AG04450 (cell line): ENCODE data around the gene CFAP210. TPM values are rescaled to one million over a fixed set of nuclear protein-coding genes. Genes with fewer than 3 reads are reported as not detected.

Source experiments
- CTCF ChIA-PET: fragments of 300-600, 350-600 bp; formaldehyde crosslinking; extraction: SDS; loops from one replicate; lab custom pipeline; 2022; ENCODE audit warnings: antibody characterized with exemption, inconsistent platforms; lab: Charles Lee
- POLR2A ChIA-PET: fragments of 350-600 bp; formaldehyde crosslinking; extraction: SDS; loops from one replicate; lab custom pipeline; 2021; ENCODE audit warnings: antibody characterized with exemption, inconsistent platforms; lab: Yijun Ruan, JAX
- DNase-seq: peaks from one replicate; pipeline ENCODE4 v3.0.0-alpha.2; 2011; ENCODE audit warnings: low read depth, low spot score
- H3K27ac ChIP-seq: one replicate; pipeline ENCODE4 v1.5.1; 2012; ENCODE audit warnings: low read depth, low read length, control low read depth
- H3K27me3 ChIP-seq: one replicate; pipeline ENCODE4 v1.6.0; 2012; ENCODE audit warnings: low read length; ENCODE audit not compliant: control insufficient read depth, insufficient read depth
- H3K4me3 ChIP-seq: 2 replicates; pipeline ENCODE4 v1.5.1; 2011; ENCODE audit warnings: mild to moderate bottlenecking, low read depth, low read length, control low read depth
- H3K9me3 ChIP-seq: 2 replicates; pipeline ENCODE4 v1.5.1; 2012; ENCODE audit warnings: low read length; ENCODE audit not compliant: control insufficient read depth, insufficient read depth
- polyA plus RNA-seq: library from polyadenylated mRNA; depleted of rRNA; stranded (reverse); fragments of >200 nt; gene quantifications from 2 replicates; pipeline ENCODE4 v1.2.3, GENCODE V29; 2011
- TF ChIP-seq, protein P1 (sequence below): IDR thresholded peaks from 2 replicates; pipeline ENCODE4 v1.5.1; 2011; ENCODE audit warnings: low read depth, low read length, control low read depth, inconsistent platforms

Gene CFAP210
- polyA plus RNA-seq, 1 experiment, result not detected

DNA sequence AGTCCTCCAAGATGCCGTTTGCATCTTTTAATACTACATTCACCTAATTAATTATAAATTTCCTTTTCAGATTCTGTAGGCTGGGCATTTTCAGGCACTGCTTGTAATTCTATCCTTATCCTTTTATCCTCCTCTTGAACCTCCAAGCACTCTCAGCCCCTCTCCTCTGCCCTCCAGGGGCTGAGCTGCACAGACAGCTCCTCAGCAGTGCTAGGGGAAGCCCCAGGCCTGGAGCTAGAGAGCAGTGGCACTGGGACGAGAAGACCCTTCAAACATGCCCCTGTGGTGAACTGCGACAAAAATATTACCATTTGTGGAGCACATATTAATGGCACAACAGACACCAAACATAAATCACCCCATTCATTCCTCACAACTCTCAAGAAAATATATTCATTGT lies 32.9 kb downstream of the CFAP210 start:
- Histone ChIP-seq H3K27me3 (peaks cover 3% of the 10 kb centered on the region), H3K4me3 (no peak overlapping the region), H3K27ac (no peak overlapping the region), H3K9me3 (no peaks in the 10 kb centered on the region)
- TF ChIP-seq, protein P1, sequence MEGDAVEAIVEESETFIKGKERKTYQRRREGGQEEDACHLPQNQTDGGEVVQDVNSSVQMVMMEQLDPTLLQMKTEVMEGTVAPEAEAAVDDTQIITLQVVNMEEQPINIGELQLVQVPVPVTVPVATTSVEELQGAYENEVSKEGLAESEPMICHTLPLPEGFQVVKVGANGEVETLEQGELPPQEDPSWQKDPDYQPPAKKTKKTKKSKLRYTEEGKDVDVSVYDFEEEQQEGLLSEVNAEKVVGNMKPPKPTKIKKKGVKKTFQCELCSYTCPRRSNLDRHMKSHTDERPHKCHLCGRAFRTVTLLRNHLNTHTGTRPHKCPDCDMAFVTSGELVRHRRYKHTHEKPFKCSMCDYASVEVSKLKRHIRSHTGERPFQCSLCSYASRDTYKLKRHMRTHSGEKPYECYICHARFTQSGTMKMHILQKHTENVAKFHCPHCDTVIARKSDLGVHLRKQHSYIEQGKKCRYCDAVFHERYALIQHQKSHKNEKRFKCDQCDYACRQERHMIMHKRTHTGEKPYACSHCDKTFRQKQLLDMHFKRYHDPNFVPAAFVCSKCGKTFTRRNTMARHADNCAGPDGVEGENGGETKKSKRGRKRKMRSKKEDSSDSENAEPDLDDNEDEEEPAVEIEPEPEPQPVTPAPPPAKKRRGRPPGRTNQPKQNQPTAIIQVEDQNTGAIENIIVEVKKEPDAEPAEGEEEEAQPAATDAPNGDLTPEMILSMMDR, result no peak
- ChIA-PET POLR2A (no interaction called here), CTCF (no interaction called here)
- DNase-seq, result no peak

DNA sequence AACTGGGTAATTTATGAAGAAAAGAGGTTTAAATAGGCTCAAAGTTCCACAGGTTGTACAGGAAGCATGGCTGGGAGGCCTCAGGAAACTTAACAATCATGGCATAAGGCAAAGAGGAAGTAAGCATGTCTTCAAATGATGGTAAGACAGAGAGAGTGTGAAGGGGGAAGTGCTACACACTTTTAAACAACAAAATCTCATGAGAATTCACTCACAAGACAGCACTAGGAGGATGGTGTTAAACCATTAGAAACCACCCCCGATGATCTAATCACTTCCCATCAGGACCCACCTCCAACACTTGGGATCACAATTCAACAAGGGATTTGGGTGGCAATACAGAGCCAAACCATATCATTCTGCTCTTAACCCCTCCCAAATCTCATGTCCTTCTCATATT lies 34.9 kb downstream of the CFAP210 start:
- TF ChIP-seq, protein P1, result no peak
- H3K27ac ChIP-seq, result no peak overlapping the region
- POLR2A ChIA-PET, result no interaction called here
- CTCF ChIA-PET, result no interaction called here
- DNase-seq, result no peak
- no peak overlapping the region for H3K4me3 ChIP-seq
- H3K9me3 ChIP-seq, result no peaks in the 10 kb centered on the region
- peaks cover 3% of the 10 kb centered on the region for H3K27me3 ChIP-seq

DNA sequence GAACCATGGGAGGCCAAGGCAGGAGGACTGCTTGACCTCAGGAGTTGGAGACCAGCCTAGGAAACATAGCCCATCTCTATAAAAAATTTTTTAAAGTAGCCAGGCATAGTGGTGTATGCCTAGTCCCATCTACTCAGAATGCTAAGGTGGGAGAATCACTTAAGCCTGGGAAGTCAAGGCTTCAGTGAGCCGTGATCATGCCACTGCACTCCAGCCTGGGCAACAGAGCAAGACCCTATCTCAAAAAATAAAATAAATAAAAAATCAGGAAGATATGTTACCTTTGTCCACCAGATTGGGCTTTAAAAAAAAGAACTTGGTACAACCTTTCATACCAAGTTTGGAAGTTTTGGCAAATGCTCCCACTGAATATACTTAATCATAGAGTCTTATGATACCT lies 35.3 kb downstream of the CFAP210 start:
- POLR2A ChIA-PET, result no interaction called here
- DNase-seq, result no peak
- Histone ChIP-seq H3K27me3 (peaks cover 3% of the 10 kb centered on the region), H3K9me3 (no peaks in the 10 kb centered on the region), H3K27ac (no peak overlapping the region), H3K4me3 (no peak overlapping the region)
- TF ChIP-seq, protein P1, result no peak
- CTCF ChIA-PET, result no interaction called here

DNA sequence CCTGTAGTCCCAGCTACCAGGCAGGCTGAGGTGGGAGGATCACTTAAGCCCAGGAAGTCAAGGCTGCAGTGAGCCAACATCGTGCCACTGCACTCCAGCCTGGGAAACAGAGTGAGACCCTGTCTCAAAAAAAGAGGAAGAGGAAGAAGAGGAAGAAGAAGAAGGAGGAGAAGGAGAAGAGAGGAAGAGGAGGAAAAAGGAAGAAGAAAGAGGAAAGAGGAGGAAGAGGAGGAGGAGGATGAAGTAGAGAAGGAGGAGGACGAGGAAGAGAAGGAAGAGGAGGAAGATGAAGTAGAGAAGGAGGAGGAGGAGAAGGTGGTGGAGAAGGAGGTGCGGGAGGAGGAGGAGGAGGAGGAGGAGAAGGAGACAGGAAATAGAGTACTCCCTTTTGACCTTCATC lies 38.0 kb downstream of the CFAP210 start:
- no peak overlapping the region for H3K4me3 ChIP-seq
- ChIA-PET CTCF (no interaction called here), POLR2A (interaction anchor here (0.6 kb wide), 1 partner anchor 12 kb away, joined by 3 read pairs; no protein-coding TSS in a partner anchor)
- H3K27ac ChIP-seq, result no peak overlapping the region
- TF ChIP-seq, protein P1, result no peak
- no peak for DNase-seq
- no peaks in the 10 kb centered on the region for H3K9me3 ChIP-seq
- H3K27me3 ChIP-seq, result peaks cover under 1% of the 10 kb centered on the region

DNA sequence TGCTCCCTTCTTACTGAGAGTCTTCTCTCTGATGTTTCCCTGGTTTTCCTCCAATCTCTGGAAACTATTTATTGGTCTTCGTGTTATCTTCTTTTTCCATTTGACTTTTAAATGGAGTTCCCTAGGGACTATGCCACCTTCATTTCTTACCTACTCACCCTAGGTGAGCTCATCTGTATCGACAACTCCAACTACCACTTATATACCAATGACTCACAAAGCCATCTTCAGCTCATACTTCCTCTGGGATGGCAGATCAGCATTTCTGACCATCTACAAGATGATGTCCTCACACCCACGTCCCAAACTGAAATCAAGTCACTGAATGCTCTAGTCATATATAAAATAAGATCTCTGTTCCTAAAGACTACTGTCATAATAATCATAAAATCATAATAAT lies 40.6 kb downstream of the CFAP210 start:
- no peak overlapping the region for H3K4me3 ChIP-seq
- TF ChIP-seq, protein P1, result no peak
- H3K27ac ChIP-seq, result no peak overlapping the region
- no peaks in the 10 kb centered on the region for H3K9me3 ChIP-seq
- CTCF ChIA-PET, result no interaction called here
- no peak for DNase-seq
- POLR2A ChIA-PET, result no interaction called here
- no peaks in the 10 kb centered on the region for H3K27me3 ChIP-seq
